HG03575 (cell line): ENCODE results near the gene PLAAT3.
"Not testable (repeated sequence)": the region's sequence is repeated elsewhere in the genome, so short reads cannot be mapped to it uniquely, and the experiment has no call there.

Source experiments
- ATAC-seq: cut with Tn5 transposase; IDR thresholded peaks from one replicate; pipeline ENCODE4 v1.9.1; 2021; ENCODE audit not compliant: unreplicated experiment, insufficient number of reproducible peaks, low FRiP score; ENCODE audit errors: extremely low read depth

The PLAAT3 gene

GRCh38 chr11:63528156-63528555, 86.1 kb downstream of the PLAAT3 start:
- ATAC-seq: not testable (repeated sequence)

- no peak for ATAC-seq
These were observed 86.6 kb downstream of the PLAAT3 start for GRCh38 chr11:63527667-63528066.
